Thoracic aorta (tissue), 2 donors: Measurements from ENCODE around the gene LRRC1. TPM values are rescaled to one million over a fixed set of nuclear protein-coding genes. Genes with fewer than 3 reads are reported as not detected.

Experiments used
- ATAC-seq: fragments of 150-250 bp; one replicate; pipeline ENCODE4 v1.8.0; 2017; ENCODE audit warnings: low read depth; ENCODE audit not compliant: insufficient number of reproducible peaks, low FRiP score
- DNase-seq: peaks from one replicate; pipeline ENCODE4 v3.0.0-alpha.2; 2020; ENCODE audit warnings: low spot score
- H3K27ac ChIP-seq, 2 donors: fragments of 200-600 bp; sonication (generic); 1 replicate in 1 of 2; 2 replicates in 1 of 2; pipeline ENCODE4 v1.5.1; 2016; ENCODE audit warnings: mild to moderate bottlenecking in 2 of 2, moderate library complexity in 2 of 2
- H3K27me3 ChIP-seq: fragments of 200-600 bp; sonication (generic); replicated peaks from 2 replicates; pipeline ENCODE4 v1.6.0; 2016; ENCODE audit warnings: mild to moderate bottlenecking; ENCODE audit not compliant: insufficient read depth
- H3K36me3 ChIP-seq: fragments of 200-600 bp; sonication (generic); one replicate; pipeline ENCODE4 v1.5.1; 2016
- H3K4me1 ChIP-seq, 2 donors: fragments of 200-600 bp; sonication (generic); 1 replicate in 1 of 2; 2 replicates in 1 of 2; pipeline versions ENCODE4 v1.5.1 to v1.6.0; 2016; ENCODE audit warnings: low read depth in 2 of 2, mild to moderate bottlenecking in 1 of 2; ENCODE audit not compliant: control insufficient read depth in 1 of 2
- H3K4me3 ChIP-seq: fragments of 200-600 bp; sonication (generic); 2 replicates; pipeline ENCODE4 v1.5.1; 2016; ENCODE audit warnings: mild to moderate bottlenecking
- H3K9me3 ChIP-seq: fragments of 200-600 bp; sonication (generic); 2 replicates; pipeline ENCODE4 v1.5.1; 2016
- CTCF ChIP-seq: fragments of 200-600 bp; sonication (generic); IDR thresholded peaks from one replicate; pipeline ENCODE4 v1.5.1; 2019; ENCODE audit warnings: antibody characterized with exemption
- total RNA-seq, 2 donors: library from RNA; depleted of rRNA; stranded (reverse); fragments of >200 nt; gene quantifications; one replicate each; pipeline versions ENCODE4 v1.1.0 to v1.2.3, GENCODE V29; 2016

LRRC1 gene
- total RNA-seq, 2 donors from 2014 or later, result 18.5 to 22.8 TPM

- ATAC-seq (no peak), DNase-seq (no peak)
- TF ChIP-seq CTCF, result no peak
Measured at GRCh38 chr6:53765270-53765669, 29.5 kb upstream of the LRRC1 start.

GRCh38 chr6:53766930-53767329, 27.9 kb upstream of the LRRC1 start:
- no peak for ATAC-seq
- no peaks in the 10 kb centered on the region for H3K27me3 ChIP-seq

More at GRCh38 chr6:53765270-53765669, 29.5 kb upstream of the LRRC1 start:
- Histone ChIP-seq H3K9me3 (no peaks in the 10 kb centered on the region), H3K36me3 (no peaks in the 10 kb centered on the region), H3K27ac (no peak overlapping the region), H3K27me3 (no peaks in the 10 kb centered on the region), H3K4me1 (no peaks in the 10 kb centered on the region), H3K4me3 (no peak overlapping the region)

GRCh38 chr6:53767941-53768340, 26.9 kb upstream of the LRRC1 start:
- peaks cover 4 to 20% of the 10 kb centered on the region in 2 donors for H3K4me1 ChIP-seq
- no peaks in the 10 kb centered on the region for H3K9me3 ChIP-seq
- no peaks in the 10 kb centered on the region for H3K27me3 ChIP-seq
- no peak for TF ChIP-seq CTCF
- DNase-seq (no peak), ATAC-seq (no peak)
- H3K4me3 ChIP-seq, result no peak overlapping the region
- H3K27ac ChIP-seq, result no peak overlapping the region
- H3K36me3 ChIP-seq, result no peaks in the 10 kb centered on the region

More at GRCh38 chr6:53766930-53767329, 27.9 kb upstream of the LRRC1 start:
- Histone ChIP-seq H3K27ac (no peak overlapping the region), H3K4me1 (peaks cover 4 to 13% of the 10 kb centered on the region in 2 donors), H3K4me3 (no peak overlapping the region), H3K36me3 (no peaks in the 10 kb centered on the region), H3K9me3 (no peaks in the 10 kb centered on the region)
- no peak for TF ChIP-seq CTCF
- no peak for DNase-seq

GRCh38 chr6:53768636-53769035, 26.2 kb upstream of the LRRC1 start:
- no peaks in the 10 kb centered on the region for H3K36me3 ChIP-seq
- peaks cover 4 to 20% of the 10 kb centered on the region in 2 donors for H3K4me1 ChIP-seq
- ATAC-seq (no peak), DNase-seq (no peak)
- H3K27me3 ChIP-seq, result no peaks in the 10 kb centered on the region
- no peaks in the 10 kb centered on the region for H3K9me3 ChIP-seq
- no peak for TF ChIP-seq CTCF
- no peak overlapping the region for H3K27ac ChIP-seq
- H3K4me3 ChIP-seq, result no peak overlapping the region

- DNase-seq (no peak), ATAC-seq (no peak)
- Histone ChIP-seq H3K27me3 (no peaks in the 10 kb centered on the region), H3K4me1 (peaks cover 4 to 20% of the 10 kb centered on the region in 2 donors), H3K4me3 (no peak overlapping the region), H3K9me3 (no peaks in the 10 kb centered on the region), H3K27ac (no peak overlapping the region), H3K36me3 (no peaks in the 10 kb centered on the region)
- no peak for TF ChIP-seq CTCF
Measured at GRCh38 chr6:53770780-53771249, 24.0 kb upstream of the LRRC1 start.
